HG03064 (cell line): ENCODE measurements around the gene CLTB.
"Not testable (repeated sequence)": the region's sequence is repeated elsewhere in the genome, so short reads cannot be mapped to it uniquely, and the experiment has no call there.

Source experiments
- ATAC-seq: cut with Tn5 transposase; IDR thresholded peaks from one replicate; pipeline ENCODE4 v1.9.1; 2021; ENCODE audit warnings: low read depth; ENCODE audit not compliant: unreplicated experiment

CLTB gene, protein sequence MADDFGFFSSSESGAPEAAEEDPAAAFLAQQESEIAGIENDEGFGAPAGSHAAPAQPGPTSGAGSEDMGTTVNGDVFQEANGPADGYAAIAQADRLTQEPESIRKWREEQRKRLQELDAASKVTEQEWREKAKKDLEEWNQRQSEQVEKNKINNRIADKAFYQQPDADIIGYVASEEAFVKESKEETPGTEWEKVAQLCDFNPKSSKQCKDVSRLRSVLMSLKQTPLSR

DNA sequence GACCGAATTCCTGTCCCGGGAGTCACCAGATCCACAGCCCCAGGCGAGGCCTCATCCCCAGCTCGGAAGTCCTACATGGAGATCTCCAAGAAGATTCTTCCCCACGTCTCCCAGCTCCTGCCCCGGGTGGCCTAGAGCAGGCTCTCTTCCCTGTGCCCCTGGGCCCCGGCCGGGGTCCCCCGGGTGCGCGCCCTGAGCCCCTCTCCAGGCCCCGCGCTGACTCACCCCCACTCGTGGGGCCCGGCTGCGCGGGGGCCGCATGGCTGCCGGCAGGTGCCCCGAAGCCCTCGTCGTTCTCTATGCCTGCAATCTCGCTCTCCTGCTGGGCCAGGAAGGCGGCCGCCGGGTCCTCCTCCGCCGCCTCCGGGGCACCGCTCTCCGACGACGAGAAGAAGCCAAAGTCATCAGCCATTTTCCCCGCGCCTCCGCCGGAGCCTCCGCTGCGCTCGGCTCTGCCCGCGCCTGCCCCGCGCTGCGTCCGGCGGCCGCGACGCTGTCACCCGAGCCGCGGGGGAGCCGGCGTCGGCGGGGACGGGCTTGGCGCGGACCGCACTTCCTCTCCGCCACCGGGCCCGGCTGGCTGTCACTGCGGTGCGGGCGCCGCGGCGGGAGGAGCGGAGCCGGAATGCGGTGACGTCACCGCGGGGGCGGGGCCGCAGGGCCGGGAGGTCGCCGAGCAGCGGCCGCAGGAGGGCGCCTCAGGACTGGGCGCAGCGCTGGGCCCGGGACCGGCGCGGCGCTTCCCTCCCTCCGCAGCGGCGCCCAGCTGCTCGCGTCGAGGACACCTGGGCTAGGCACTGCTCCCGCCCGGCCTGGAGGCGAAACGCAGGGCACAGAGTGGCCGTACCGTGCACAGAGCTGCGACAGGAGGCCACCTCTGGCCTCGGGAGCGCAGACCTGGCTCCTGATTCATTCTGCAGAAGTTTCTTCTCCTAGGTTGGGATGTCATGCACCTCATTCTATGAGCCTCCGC lies at the start of gene CLTB:
Gene CLTB, minus strand, starts transcription at position 588 of the 973 bp plus-strand sequence. Its CDS starts 176 bp downstream, at position 412.
- ATAC-seq: peak; percentile 97

DNA sequence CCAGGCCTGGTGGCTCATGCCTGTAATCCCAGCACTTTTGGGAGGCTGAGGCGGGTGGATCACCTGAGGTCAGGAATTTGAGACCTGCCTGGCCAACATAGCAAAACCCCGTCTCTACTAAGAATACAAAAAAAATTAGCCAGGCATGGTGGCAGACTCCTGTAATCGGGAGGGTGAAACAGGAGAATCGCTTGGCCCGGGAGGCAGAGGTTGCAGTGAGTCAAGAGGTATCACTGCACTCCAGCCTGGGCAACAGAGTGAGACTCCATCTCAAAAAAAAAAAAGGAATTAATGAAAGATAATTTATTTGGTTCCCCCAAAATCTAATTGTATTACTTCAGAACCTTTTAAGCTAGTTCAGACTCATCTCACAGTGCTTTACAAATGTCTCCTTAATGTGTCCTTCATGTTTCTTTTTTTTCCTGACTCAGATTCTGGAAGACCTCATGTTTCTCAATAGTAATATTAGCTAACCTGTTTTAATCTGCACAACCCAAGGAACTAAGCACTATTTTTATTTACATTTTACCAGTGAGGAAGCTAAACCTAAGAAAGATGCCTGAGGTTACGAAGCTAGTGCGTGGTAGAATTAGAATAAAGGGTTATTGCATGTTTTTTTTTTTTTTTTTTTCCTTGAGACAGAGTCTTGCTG lies 46.9 kb upstream of the CLTB start:
- ATAC-seq: no peak

DNA sequence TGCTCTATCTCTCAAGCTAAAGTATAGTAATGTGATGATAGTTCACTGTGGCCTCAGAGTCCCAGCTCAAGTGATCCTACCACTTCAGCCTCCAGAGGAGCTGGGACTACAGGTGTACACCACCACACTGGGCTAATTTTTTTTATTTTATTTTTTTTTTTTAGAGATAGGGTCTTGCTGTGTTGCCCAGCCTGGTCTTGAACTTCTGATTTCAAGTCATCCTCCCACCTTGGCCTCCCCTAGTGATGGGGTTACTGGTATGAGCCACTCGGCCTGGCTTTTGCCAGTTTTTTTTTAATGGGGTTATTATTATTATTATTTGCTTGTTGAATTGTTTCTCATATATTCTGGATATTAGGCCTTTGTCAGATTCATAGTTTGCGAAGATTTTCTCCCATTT lies 45.0 kb upstream of the CLTB start:
- ATAC-seq: no peak

DNA sequence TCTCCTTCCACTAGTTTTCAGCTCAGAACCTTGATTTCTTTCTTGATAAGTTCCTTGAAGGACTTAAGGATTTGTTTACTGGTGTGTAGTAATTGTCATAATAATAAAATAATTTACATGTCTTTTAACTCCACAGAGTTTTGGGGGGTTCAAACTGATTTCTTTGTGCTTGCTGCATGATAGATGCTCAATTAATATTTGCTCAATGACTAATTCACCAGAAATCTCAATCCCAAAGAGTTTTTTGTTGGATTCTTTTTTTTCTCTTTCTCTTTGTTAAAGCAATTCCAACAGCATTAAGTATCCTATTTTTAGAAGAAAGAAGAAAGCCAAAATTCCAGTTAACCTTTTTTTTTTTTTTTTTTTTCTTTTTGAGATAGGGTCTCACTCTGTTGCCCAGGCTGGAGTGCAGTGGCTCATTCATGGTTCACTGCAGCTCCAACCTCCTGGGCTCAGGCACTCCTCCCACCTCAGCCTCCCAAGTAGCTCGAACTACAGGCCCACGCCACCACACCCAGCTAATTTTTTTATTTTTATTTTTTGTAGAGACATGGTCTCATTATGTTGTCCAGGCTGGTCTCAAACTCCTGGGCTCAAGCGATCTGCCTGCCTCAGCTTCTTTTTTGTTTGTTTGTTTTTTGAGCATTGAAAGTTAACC lies 42.7 kb upstream of the CLTB start:
- no peak for ATAC-seq

DNA sequence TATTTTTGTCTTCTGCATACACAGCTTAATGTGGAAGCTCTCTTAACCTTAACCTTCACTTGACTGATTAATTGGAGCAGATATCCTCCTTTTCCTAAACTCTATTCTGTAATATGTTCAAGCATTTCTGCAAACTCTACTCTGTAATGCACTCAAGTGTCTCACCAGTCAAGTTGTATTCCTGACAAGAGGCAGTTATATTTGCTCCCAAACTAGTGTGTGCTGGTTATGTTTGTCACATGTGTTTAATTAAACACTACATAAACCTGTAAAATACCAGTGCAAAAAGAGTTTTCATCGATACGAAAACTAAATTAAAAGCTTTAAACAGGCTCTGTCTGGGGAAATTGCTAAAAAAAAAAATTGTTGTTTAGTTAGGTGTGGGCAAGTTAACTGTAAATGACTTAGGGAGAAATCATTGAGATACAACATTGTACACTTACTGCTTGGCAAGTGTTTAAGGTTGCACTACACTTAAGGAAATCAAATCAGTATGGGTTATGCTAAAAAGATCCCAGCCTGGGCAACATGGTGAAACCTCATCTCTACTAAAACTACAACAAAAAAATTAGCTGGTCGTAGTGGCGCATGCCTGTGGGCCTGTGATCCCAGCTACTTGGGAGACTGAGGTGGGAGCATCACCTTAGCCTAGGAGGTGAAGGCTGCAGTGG lies 38.5 kb upstream of the CLTB start:
- no peak for ATAC-seq

DNA sequence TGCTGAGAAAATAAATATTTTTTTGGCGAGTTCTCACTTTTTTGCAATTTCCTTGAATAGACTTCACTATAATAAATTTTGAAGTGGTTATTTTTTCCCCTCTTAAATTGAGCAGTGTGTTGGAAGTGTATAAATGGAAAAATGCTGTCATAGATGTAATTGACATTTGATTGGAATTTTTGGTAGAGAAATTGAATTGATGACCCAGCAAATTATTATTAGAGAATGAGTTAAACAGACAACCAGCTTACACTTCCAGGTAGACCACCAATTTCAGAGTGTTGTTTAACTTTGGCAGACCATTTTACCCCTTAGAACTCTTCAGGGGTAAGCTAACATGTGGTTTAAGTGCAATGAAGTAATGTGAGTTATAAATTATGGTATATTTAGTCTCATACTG lies 33.7 kb upstream of the CLTB start:
- no peak for ATAC-seq

DNA sequence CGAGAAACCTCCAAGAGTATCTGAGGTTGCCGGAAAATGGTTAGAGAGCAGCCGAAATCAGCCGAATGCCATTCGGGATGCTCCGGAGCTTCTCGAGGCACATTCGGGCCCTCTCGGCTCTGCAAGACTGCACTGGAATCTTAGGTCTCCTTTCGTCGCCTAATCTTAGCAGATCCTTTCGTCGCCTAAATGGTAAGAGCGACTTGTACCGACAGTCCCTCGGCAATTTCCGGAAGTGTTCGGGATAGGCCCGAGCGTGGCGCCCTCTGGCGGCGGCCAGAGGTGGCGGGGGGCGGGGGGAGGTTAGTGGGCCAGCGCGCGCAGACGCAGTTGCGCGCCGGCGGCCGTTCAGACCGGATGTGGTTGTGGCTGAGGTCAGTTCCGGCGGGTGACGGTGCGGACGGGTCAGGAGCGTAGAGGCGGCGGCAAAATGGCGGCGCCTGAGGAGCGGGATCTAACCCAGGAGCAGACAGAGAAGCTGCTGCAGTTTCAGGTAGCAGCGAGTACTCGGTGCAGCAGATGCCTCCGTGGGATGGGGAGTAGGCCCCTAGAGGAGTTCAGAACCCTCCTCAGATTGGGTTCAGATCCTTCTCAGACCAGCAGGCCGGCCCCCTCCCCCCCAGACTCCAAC lies 31.8 kb upstream of the CLTB start, which contains the start of gene FAF2:
Gene FAF2, plus strand, starts transcription at position 408 of the 631 bp plus-strand sequence. Its CDS starts 23 bp downstream, at position 431.
- ATAC-seq: peak; percentile 92

DNA sequence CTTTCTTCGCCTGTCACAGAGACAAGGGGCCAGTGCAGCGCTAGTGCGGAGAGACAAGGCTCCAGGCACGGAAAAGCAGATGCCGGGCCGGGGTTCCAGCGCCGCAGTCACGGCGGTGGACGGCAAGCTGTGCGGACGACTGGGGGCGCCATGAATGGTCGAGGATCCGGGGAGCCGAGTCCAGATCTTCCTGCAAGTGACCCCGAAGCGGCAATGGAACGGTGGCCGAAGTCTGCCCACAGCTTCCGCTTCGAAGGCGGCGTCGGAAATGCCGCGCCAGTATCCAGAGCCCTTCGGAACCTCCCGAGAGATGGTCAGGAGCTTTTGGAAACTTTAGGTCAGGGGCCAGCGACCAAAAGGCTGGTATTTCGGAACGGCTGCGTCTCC lies 31.2 kb upstream of the CLTB start:
- ATAC-seq: peak; percentile 34

DNA sequence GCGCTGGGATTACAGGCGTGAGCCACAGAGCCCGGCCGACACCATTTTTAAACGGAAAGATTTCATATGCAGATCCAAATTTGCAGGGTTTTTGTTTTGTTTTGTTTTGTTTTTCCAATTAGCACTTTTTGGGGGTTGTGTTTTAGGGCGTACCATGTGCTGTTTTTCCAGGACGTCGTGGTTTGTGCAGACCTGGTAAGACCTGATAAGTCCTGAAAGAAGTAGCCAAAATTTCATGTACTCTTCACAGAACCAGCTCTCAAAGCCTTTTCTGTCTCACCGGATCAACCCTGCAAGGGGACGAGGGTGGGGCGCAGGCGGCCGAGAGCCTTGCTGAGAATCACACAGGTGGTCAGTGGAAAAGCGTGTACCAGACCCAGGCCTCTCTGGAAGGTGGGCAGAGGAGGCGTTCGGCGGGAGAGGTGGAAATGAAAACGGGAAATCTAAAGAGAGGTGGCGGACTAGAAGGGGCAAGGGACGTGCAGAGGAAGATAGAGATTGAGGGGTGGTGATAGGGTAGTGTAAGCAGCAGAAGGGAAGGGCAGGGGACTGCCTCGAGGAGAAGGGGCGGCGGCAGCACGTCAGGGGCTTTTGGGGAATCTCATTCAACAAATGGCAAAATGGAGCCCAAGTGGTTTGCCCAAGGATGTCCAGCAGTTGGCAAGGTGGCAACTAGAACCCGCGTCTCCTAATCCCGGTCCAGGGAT lies 30.7 kb upstream of the CLTB start:
- ATAC-seq: no peak

DNA sequence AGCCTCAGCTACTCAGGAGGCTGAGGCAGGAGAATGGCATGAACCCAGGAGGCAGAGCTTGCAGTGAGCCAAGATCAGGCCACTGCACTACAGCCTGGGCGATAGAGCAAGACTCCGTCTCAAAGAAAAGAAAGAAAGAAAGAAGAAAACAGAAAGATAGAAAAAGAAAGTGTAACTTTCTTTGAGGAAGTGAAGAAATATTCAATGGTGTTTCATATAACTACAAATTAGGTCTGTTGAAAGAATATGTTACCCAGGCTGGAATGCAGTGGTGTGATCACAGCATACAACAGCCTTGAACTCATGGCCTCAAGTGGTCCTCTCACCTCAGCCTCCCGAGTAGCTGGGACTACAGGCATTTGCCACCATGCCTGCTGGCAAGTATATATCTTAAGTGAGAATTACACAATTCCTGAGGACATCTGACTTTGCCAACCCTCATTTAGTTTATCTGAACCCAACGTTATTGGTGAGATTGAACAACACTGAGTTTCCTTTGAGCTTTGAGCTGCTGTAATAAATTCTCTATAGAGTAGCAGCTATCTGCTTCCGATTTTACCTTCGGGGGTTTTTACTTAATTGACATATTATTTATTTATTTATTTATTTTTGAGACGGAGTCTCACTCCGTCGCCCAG lies 29.8 kb upstream of the CLTB start:
- ATAC-seq: no peak

DNA sequence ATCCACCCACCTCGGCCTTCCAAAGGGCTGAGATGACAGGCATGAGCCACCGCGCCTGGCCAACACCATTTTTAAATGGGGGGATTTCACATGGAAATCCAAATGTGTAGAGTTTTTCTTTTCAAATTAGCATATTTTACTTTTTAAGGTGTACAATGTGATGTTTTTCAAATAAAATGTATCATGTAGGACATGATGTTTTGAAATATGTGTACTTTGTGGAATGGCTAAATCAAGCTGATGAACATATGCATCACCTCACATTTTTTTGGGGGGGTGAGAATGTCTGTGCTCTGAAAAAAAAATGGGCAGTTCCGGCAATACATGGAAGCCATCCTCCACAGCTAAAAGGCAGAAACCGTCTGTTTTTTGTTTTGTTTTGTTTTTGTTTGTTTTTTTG lies 28.4 kb upstream of the CLTB start:
- no peak for ATAC-seq

DNA sequence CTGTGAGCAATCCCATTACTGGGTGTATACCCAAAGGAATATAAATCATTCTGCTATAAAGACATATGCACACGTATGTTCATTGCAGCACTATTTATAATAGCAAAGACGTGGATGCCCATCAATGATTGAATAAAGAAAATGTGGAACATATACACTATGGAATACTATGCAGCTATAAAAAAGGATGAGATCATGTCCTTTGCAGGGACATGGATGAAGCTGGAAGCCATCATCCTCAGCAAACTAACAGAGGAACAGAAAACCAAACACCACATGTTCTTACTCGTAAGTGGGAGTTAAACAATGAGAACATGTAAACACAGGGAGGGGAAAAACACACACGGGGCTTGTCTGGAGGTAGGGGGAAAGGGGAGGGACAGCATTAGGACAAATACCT lies 26.6 kb upstream of the CLTB start:
- ATAC-seq: not testable (repeated sequence)

DNA sequence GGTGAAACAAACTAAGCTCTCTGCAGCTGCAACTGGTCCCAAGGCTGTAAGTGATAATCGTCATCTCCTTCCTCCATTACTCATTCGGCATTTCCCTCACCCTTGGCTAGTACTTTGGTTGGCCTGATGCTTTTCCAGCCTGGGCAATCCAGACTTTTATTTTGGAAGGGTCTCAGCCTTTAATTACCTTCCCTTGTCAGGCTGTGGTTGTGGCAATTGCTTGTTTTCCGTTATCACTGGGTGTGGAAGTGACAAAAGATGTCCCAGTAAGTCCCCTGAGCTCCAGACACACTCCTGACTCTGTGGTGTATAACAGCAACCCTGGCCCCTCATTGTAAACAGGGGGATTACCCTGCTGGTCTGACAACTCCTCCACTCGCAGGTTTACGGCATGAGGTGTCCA lies 25.6 kb upstream of the CLTB start:
- ATAC-seq: no peak

DNA sequence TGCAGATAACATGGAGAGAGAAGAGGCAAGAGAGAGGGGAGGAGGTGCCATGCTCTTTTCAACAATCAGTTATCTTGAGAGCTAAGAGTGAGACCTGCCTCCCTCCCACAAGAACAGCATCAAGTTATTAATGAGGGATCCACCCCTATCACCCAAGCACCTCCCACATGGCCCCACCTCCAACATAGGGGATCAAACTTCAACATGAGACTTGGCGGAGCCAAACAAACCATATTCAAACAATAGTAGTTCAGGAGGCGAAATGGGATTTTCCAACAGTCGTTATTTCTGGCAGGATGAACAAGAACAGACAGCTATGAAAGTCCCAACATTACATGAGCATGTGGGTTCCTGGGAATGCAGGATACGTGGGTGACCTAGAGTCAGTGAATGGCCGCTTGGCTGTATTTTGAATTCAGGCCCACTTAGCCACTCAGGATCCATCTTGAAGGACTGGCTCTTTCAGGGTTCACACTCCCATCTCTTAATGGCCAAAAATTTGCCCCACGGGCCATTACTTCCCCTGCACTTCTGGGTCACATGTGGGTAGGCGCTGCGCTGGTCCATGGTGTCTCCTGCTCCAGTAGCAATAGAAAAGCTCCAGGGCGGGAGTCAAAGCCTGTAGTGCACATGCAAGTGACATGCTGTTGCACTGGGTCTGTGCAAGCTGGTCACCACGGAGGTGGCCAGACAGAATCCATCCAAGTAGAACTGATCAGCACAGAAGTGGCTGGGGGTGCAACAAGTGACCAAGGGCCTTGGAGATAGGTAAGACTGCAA lies 24.8 kb upstream of the CLTB start:
- ATAC-seq: no peak

DNA sequence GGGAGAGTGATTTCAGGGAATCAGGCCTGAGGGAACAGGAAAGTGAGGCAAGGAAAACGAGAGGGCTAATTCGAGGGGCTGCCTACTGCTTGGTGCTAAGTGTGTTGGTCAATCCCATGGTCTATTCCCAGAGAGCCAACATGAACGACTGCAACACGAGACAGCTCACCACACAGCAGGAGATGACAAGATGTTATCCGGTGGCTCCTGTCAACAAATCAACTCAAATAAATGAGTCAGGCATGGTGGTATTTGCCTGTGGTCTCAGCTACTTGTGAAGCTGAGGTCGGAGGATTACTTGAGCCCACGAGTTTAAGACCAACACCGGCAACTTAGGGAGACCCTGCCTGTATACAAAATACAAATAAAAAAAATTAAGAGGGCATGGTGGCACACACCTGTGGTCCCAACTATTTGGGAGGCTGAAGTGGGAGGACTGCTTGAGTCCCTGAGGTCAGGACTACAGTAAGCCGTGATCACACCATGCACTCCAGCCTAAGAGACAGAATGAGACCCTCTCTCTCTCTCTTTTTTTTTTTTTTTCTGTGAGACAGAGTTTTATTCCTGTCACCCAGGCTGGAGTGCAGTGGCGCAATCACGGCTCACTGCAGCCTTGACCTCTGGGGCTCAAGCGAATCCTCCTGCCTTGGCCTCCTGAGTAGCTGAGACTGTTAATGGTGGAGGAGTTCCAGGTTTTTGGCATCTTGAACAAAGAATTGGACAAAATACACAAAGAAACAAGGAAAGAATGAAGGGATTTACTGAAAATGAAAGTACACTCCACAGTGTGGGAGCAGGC lies 22.8 kb upstream of the CLTB start:
- no peak for ATAC-seq

DNA sequence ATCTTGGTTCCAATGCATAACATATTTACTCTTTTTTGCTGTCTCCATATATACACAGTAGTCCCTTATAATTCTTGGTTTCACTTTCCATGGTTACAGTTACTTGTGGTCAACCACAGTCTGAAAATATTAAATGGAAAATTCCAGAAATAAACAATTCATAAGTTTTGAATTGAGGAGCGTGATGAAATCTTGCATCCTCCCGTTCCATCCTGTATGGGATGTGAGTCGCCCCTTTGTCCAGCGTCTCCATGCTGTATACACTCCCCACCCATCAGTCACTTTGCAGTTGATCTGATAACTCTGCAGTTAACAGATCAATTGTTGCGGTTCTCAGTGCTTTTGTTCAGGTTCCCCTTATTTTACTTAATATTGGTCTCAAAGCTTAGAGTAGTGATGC lies 20.3 kb upstream of the CLTB start:
- no peak for ATAC-seq

DNA sequence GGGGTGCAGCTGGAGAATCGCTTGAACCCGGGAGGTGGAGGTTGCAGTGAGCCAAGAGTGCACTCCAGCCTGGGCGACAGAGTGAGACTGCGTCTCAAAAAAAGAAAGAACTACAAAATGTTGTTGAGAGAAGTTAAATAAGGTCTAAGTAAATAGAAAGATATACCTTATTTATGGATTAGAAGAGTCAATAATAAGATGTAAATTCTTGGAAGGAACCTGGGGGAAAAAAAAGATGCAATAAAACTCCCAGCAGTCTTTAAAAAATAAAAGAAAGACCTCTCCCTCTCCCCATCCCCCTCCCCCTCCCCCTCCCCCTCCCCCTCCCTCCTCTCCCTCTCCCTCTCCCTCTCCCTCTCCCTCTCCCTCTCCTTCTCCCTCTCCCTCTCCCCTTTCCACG lies 16.4 kb upstream of the CLTB start:
- ATAC-seq: no peak
